Activated CD4-positive, alpha-beta T cell treated with anti-CD3 and anti-CD28 coated beads, Interleukin-2, amount 50 U/mL, for 1 hour (primary cell): ENCODE measurements around the gene GPR148.
"Not testable (repeated sequence)": the region's sequence is repeated elsewhere in the genome, so short reads cannot be mapped to it uniquely, and the experiment has no call there.

Experiments used
- DNase-seq: peaks from one replicate; pipeline ENCODE4 v3.0.0-alpha.2; 2020

Gene GPR148

GRCh38 chr2:130728549-130729316, at the start of gene GPR148:
Gene GPR148 (plus strand): TSS chr2:130729070. CDS start chr2:130729152, 82 bp downstream.
- DNase-seq: no peak

GRCh38 chr2:130692041-130692770, 36.7 kb upstream of the GPR148 start:
- DNase-seq: not testable (repeated sequence)

DNA sequence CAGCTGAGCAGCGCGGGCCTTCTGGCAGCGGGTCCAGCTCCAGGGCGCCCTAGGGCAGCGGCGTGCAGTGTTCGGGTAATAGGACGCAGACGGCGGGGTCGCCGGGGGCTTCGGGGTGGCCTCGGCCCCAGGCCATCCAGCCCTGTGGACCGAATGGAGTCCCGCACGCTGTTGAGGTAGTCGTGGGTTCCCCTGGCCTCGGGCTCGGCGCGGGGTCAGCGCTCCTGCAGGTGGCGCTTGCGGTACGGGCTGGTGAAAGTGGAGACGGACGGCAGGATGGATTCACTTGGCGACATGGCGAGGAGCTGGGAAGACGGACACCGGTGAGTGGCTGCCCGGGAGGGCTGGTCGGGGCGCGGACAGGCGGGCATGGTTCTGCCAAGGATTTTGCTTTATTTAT, 35.4 kb upstream of the GPR148 start:
- not testable (repeated sequence) for DNase-seq

- not testable (repeated sequence) for DNase-seq
Observed at GRCh38 chr2:130703250-130703649, 25.6 kb upstream of the GPR148 start.

GRCh38 chr2:130714795-130715194, 14.1 kb upstream of the GPR148 start:
- DNase-seq: not testable (repeated sequence)

DNA sequence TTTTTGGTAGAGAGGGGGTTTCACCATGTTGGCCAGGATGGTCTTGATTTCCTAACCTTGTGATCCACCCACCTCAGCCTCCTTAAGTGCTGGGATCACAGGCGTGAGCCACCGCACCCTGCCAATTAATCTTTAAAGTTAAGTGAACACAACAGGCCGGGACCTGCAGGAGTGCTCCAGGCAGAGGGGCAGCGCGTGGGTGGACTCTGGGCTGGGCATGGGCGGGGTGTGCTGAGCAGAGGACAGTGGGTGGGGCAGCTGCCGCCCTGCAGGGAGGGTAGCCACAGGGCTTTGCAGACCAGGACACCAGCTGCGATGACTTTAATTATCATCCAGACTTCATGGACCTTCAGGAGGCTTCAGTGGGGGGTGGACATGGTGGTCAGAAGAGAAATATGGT, 8.8 kb upstream of the GPR148 start:
- DNase-seq: no peak

DNA sequence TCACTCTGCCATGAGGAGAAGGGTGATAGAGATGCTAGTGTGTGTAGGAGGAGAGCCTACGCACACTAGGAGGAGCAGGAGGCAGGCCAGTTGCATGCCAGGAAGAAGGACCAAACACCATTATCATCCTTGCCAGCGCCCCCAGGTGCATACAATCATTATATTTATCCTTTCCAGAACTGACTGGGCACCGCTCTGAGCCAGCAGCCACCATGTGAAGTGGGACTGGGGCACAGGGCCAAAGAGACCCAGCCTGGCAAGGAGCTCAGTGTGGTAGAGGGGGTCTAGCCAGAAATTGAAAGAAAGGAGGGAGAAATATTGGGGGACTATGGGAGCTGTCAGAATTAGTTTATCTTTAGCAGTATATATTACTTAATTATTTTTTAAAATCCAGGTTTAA, 8.3 kb upstream of the GPR148 start:
- DNase-seq: no peak

- no peak for DNase-seq
Observed at GRCh38 chr2:130724455-130724854, 4.4 kb upstream of the GPR148 start.

- no peak for DNase-seq
Observed at GRCh38 chr2:130726614-130727180, 2.2 kb upstream of the GPR148 start.

DNA sequence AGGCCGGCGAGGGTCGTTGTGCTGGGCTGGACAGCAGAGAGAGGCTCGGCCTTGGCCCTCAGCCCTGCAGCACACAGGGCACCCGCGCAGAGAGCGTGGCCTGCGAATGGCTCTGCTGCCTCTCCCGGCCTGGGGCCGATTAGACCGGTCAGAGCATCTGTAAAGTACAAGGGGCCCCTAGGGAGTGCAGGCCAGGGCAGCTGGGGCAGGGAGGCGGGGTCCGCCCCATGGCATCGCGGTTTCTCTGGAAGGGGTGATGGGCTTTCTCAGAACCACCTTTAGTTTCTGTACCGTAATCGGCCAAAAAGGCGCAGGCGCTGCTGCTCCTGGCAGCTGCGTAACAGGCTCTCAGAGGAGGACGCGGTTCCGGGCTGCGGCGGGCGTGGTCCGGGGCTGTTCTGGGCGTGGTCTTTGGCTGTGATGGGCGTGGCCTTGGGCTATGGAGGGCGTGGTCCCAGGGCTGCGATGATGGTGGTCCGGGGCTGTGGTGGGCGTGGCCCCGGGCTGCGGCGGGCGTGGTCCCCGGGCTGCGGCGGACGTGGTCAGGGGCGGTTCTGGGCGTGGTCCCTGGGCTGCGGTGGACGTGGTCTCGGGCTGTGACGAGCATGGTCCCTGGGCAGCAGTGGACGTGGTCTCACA, 1.5 kb upstream of the GPR148 start:
- peak; percentile 88 for DNase-seq

GRCh38 chr2:130728007-130728454, 839 bp upstream of the GPR148 start:
- peak; percentile 17 for DNase-seq

DNA sequence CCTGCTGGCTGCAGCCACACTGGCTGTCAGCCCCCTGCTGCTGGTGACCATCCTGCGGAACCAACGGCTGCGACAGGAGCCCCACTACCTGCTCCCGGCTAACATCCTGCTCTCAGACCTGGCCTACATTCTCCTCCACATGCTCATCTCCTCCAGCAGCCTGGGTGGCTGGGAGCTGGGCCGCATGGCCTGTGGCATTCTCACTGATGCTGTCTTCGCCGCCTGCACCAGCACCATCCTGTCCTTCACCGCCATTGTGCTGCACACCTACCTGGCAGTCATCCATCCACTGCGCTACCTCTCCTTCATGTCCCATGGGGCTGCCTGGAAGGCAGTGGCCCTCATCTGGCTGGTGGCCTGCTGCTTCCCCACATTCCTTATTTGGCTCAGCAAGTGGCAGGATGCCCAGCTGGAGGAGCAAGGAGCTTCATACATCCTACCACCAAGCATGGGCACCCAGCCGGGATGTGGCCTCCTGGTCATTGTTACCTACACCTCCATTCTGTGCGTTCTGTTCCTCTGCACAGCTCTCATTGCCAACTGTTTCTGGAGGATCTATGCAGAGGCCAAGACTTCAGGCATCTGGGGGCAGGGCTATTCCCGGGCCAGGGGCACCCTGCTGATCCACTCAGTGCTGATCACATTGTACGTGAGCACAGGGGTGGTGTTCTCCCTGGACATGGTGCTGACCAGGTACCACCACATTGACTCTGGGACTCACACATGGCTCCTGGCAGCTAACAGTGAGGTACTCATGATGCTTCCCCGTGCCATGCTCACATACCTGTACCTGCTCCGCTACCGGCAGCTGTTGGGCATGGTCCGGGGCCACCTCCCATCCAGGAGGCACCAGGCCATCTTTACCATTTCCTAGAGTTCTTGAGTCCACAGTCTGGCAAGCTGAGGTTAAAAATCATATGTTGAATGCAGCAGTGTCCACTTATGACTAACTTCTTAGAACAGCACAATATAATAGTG, 741 bp downstream of the GPR148 start:
- no peak for DNase-seq

GRCh38 chr2:130732257-130732656, 3.4 kb downstream of the GPR148 start:
- not testable (repeated sequence) for DNase-seq

GRCh38 chr2:130735200-130735599, 6.3 kb downstream of the GPR148 start:
- no peak for DNase-seq

DNA sequence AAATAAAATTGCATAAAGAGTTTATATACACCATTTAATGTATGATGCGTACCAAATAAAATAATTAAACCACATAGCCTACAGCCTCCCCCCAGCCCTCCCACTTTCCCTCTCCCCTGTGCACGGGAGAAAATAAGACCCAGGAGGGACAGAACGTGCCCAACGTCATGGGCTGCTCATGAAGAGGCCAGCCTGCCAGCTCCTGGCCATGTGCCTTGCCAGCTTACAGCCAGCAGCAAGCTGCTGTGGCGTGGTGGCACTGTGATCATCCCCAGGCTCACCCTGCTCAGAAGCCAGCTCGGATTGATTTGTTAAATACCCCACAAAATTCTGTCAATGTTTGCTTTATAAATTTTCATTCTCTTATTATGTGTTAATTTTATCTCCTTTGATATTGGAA, 7.6 kb downstream of the GPR148 start:
- no peak for DNase-seq

DNA sequence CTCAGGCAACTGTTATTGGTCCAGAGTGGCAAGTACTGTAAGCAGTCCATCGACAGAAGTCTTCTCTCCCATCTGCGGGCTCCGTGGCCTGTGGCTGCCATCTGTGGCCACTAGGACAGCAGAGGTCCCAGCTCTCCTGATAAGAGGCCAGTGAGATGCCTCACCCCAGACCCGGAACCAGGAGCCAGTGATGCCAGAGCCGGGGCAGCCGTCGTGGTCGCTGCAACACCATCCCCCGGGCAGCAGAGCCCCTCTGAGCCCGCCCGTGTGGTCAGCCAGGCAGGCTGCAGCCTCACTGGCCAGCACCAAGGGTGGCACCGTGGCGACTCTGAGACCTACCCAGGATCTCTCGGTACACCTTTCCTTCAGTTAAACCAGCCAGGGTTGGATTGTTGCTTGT, 8.7 kb downstream of the GPR148 start:
- no peak for DNase-seq

DNA sequence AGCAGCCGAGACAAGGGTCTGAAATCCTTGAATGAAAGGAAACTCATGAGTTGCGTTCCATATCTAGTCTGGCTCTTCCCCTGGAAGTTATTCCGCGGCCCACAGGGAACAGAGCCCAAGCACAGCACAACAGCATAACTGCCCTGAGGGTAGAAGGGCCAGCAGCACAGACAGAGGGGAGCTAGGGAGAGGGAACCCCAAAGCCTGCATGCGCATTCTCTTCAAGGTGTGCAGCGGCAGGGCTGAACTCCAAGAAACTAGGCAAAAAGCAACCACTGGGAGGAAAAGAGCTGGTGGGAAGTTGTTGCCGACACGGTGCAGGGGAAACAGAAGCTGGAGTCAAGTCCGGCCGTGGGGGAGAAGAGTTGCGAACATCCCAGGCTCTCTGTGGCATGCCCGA, 11.8 kb downstream of the GPR148 start:
- no peak for DNase-seq

GRCh38 chr2:130743278-130743677, 14.4 kb downstream of the GPR148 start:
- no peak for DNase-seq

- DNase-seq: no peak
Observed at GRCh38 chr2:130744287-130745117, 15.6 kb downstream of the GPR148 start.

- DNase-seq: no peak
Observed at GRCh38 chr2:130749078-130749477, 20.2 kb downstream of the GPR148 start.

DNA sequence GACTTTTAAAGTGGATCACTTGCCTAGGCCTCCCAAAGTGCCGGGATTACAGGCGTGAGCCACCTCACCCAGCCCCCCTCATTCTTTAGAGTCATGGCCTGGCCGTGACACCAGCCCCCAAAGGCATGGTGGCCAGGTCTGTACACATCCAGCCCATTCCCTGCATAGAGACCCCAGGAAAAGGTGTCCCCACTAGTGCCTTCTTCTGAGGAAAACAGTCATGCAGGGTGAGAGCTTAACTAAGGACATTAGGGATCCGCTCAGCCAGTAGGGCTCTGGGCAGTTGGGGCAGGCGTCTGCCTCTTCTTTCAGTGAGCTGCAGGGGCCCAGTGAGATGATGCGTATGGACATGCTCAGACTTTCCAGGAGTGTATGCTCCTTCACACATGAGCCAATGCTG, 20.8 kb downstream of the GPR148 start:
- no peak for DNase-seq
